ENCODE measurements around the gene JAK1. TPM values are rescaled to one million over a fixed set of nuclear protein-coding genes. Genes with fewer than 3 reads are reported as not detected.

The JAK1 gene
- total and polyA plus RNA-seq, 2 of the 8 experiments (the other 6 are each of a cell fraction or from before 2014, with no cell fraction given) = 7.8 to 24.5 TPM

DNA sequence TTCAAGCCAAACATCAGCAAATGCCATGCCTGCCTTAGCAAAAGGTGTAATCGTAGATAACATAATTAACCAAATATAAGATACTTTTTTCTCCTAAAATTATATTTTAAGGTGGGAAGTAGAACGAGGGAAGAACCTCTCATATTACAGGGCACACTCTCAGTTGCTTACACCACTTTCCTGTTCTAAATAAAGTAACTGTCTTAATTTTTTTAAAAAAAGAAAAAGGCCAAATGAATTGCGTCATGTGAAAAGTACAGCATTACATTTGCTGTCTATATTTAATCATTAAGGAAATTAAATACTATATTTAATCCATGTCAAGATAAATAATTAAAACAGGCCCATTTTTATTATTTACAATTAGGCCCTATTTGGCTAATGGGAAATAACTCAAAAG lies 23.7 kb downstream of the JAK1 start:
- no peak overlapping the region for H3K4ac ChIP-seq (replicated peaks; ENCODE audit: insufficient read length, low read depth, low read length)
- no peaks in the 10 kb centered on the region for H3K9me3 ChIP-seq (ENCODE audit: insufficient read depth in 2 of 2, low read depth in 1 of 2, low read length in 1 of 2)
- no peak overlapping the region for H2BK20ac ChIP-seq (ENCODE audit: low read length)
- H4K5ac ChIP-seq (ENCODE audit: insufficient read length, low read depth, low read length) = no peak overlapping the region
- ChIA-PET CTCF (ENCODE audit: partially characterized antibody) (no interaction called here), POLR2A (ENCODE audit: partially characterized antibody) (no interaction called here)
- H3K36me3 ChIP-seq (ENCODE audit: control insufficient read depth in 2 of 4, insufficient read depth in 4 of 4, low read length in 3 of 4) = no peaks in the 10 kb centered on the region
- no peak overlapping the region for H3K56ac ChIP-seq (replicated peaks; ENCODE audit: insufficient read length, low read depth, low read length)
- H4K20me1 ChIP-seq (replicated peaks in 1 of 2; ENCODE audit: control insufficient read depth in 1 of 2, insufficient read depth in 2 of 2, low read length in 2 of 2) = peaks cover 0 to 2% of the 10 kb centered on the region in 2 experiments
- no peak overlapping the region for H2AK5ac ChIP-seq (ENCODE audit: low read depth, low read length)
- no peak overlapping the region for H3K9ac ChIP-seq (replicated peaks in 1 of 4; ENCODE audit: extremely low read depth in 1 of 4, low read depth in 3 of 4, low read length in 3 of 4)
- DNase-seq (ENCODE audit: low read depth in 1 of 2, low spot score in 2 of 2) = no peak
- no peaks in the 10 kb centered on the region for H3K23me2 ChIP-seq (ENCODE audit: low read depth, low read length)
- H3K14ac ChIP-seq (ENCODE audit: insufficient read length) = no peak overlapping the region
- H2BK15ac ChIP-seq (ENCODE audit: low read length) = no peak overlapping the region
- H3K79me1 ChIP-seq (ENCODE audit: low read depth, low read length) = peaks cover 2% of the 10 kb centered on the region; the same call in 1 of the 2 replicates
- no peak overlapping the region for H4K91ac ChIP-seq (replicated peaks; ENCODE audit: insufficient read length, low read length)
- no peak for FAIRE-seq
- H2BK120ac ChIP-seq (replicated peaks; ENCODE audit: low read depth, low read length) = no peak overlapping the region
- no peak for TF ChIP-seq JUND (IDR thresholded peaks at IDR 0.05; ENCODE audit: low read length)
- H4K8ac ChIP-seq (ENCODE audit: extremely low read depth, insufficient read depth, low read length) = no peak overlapping the region
- WGBS, 2 experiments (ENCODE audit: extremely low coverage in 1 of 2, insufficient coverage in 1 of 2, insufficient read length in 1 of 2, insufficient replicate concordance in 2 of 2, low coverage in 1 of 2, low lambda C conversion rate in 2 of 2, missing lambda C conversion rate in 1 of 2) = 56% methylated on average over 3 of the region's 3 CpGs; no CpG with 5 or more reads in 1 of the 2 experiments
- H3K4me2 ChIP-seq (ENCODE audit: insufficient read depth in 1 of 2, low read depth in 2 of 2, low read length in 2 of 2) = no peak overlapping the region
- no peak overlapping the region for H2BK5ac ChIP-seq (ENCODE audit: low read depth, low read length)
- H3K27me3 ChIP-seq (replicated peaks in 1 of 4; ENCODE audit: control insufficient read depth in 3 of 4, extremely low read depth in 1 of 4, insufficient read depth in 3 of 4, low read length in 3 of 4) = no peaks in the 10 kb centered on the region
- H3K4me3 ChIP-seq (ENCODE audit: extremely low read depth in 1 of 4, insufficient read depth in 2 of 4, low read depth in 3 of 4, low read length in 4 of 4) = no peak overlapping the region
- no peak overlapping the region for H3K23ac ChIP-seq (ENCODE audit: insufficient read length)
- H2AFZ ChIP-seq (ENCODE audit: low read length) = no peak overlapping the region
- no peak overlapping the region for H3K27ac ChIP-seq (ENCODE audit: low read depth, low read length)
- no peak overlapping the region for H2BK12ac ChIP-seq (ENCODE audit: low read depth, low read length)
- H3K79me2 ChIP-seq (ENCODE audit: control insufficient read depth in 1 of 2, insufficient read depth in 2 of 2, low read length in 2 of 2) = peaks cover 0 to 7% of the 10 kb centered on the region in 2 experiments; a peak in 2 of 4 replicates
- H3K4me1 ChIP-seq (replicated peaks in 1 of 4; ENCODE audit: control insufficient read depth in 3 of 4, insufficient read depth in 4 of 4, low read length in 3 of 4) = no peaks in the 10 kb centered on the region
- no peak overlapping the region for H3K18ac ChIP-seq (ENCODE audit: extremely low read depth, low read length)

Measured in H1 (cell line).